NCI-H1105 (cell line): Measurements from ENCODE around the gene NCKAP5.

Experiments used
- DNase-seq: peaks from one replicate; lab custom pipeline; 2025; lab: John Stamatoyannopoulos, UW

Gene NCKAP5

DNA sequence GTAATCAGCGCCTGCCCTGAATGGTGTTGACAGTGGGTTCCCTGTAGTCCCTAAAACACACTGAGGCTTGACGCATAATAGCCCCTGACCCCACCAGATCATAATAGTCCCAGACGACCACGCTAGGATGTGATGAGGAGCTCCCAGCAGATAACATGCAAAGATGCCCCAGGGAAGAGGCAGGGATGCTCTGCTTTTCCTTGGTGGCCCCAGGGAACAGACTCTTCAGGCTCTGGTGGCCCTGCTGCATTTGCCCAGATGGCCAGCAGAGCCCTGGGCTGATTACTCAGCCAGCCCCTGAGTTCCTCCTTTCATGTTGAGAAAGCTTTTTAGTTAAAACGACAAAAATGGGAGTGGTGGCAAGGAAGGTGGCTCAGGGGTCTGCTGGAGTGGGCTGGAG lies 5.9 kb upstream of the NCKAP5 start:
- no peak for DNase-seq

- DNase-seq, result no peak
These were observed 5.4 kb upstream of the NCKAP5 start for GRCh38 chr2:133573491-133574162.

DNA sequence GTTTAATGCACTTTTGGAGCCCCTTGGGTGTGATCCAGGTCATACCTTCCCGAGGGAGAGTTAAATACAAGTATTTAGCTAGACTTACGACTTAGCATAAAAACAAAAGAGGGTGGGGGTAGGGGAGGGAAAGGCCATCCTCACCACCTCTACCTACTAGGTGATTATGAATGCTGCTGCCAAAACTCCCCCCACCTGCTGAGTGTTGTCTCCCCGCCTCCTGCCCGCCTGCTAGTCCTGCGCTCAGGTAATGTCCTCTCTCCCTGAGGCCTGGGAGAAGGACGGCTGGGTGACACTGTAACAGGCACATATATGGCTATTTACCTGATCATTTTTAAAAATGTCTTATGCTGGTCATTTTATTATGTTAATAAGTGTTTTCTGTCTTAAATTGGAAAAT lies 3.0 kb upstream of the NCKAP5 start:
- no peak for DNase-seq

GRCh38 chr2:133570542-133570941 lies 2.3 kb upstream of the NCKAP5 start:
- DNase-seq, result no peak

DNA sequence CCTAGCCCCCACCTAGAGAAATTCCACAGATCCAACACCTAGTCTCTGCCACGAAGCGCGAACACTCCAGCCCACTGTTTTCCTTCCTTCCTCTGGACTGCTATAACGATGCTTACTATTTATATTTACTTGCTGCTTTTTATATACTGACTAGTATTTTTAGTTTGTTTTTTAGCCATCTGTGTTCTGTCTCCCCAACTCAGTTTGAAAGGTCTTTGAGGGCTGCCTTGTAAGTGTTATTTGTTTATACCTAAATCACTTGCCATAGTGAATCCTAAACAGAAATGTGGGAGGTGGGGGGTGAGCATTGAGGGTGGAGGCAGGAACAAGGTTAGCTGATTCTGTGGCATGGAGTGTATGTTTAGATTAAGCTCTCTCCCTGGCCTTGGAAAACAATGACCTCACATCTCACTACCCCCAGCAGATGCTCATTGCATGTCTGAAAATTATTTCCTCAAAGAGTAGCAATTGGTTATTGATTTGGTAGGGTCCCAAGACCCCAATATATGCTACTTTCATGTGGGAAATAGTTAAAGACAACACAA lies 1.1 kb upstream of the NCKAP5 start:
- no peak for DNase-seq

GRCh38 chr2:133568598-133568997 lies 335 bp upstream of the NCKAP5 start:
- no peak for DNase-seq

- DNase-seq, result no peak
These were observed 5.7 kb downstream of the NCKAP5 start for GRCh38 chr2:133562558-133562957.

GRCh38 chr2:133561045-133561852 lies 7.0 kb downstream of the NCKAP5 start:
- DNase-seq, result peak; percentile 34

DNA sequence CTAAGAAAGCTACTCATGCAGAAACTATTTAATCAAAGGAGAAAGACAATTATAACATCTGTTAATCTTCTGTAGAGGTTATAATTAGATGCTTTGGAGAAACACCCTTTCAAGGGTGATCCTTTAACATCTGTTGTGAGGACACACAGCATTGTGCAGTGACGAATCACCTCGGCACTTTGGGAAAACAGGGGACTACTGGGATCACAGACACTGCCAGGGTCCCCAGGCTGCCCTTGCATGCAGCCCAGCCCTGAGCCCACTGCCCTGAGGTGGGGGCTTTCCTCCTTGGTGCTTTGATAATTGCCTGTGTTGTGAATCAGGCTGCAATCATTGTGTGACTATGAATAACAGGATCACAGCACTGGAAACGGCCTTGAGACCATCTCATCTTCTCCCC lies 10.6 kb downstream of the NCKAP5 start:
- DNase-seq, result no peak

DNA sequence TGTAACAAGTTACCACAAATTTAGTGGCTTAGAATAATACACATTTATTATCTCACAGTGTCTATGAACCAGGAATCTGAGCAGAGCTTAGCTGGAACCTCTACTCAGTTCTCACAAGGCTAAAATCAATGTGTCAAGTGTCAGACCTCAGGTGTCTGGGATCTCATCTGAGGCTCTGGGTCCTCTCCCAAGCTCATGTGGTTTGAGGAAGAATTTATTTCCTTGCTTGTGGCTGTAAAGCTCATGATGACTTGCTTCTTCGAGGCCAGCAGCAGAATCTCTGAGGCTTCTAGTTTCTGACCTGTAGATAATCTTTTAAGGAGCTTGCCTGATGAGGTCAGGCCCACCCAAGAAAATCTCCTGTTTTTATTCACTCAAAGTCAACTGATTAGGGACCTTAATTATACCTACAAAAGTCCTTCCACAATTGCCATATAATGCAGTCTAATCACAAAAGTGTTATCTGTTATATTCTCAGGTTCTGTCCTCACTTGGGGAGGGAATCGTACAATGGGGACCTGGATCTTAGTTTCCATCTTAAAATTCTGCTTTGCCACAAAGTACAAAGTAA lies 14.3 kb downstream of the NCKAP5 start:
- DNase-seq, result no peak

DNA sequence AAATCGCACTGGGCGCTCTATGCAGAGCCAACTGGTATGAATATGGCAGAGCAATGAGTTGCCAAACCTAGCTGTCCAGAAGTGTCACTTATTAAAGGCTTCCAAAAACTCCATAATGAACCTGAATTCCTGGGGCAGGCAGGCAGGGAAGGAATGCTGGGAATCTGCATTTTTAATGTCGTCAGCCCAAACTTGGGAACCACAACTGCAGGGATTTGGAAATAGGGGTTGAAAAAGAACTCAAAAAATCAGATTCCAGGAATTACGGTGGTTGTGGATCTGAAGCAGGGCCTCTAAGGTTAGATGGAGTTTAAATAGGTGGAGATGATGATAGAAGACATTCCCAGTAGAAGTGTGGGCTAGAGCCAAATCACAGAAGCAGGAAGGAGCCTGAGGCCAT lies 15.0 kb downstream of the NCKAP5 start:
- DNase-seq, result no peak

- DNase-seq, result no peak
These were observed 15.4 kb downstream of the NCKAP5 start for GRCh38 chr2:133552821-133553220.

DNA sequence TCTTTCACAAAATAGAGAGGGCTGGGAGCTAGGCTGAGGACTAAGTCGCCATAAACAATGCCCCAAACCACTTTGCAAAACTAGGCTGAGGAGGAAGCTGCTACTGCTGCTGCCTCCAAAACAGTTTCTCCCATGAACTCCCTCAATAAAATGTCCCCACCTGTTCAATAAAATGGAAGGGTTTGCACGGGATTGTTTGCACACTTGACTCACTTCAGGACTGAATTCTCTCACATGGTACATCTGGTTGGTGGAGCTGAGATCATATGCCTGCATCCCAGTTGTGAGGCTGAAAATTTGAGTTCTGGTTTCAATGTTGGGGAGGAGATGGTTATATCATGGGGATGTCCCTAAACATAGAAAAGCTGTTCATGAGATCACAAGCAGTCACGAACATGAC lies 26.5 kb downstream of the NCKAP5 start:
- no peak for DNase-seq

- no peak for DNase-seq
These were observed 26.9 kb downstream of the NCKAP5 start for GRCh38 chr2:133541376-133541775.

- DNase-seq, result no peak
These were observed 35.3 kb downstream of the NCKAP5 start for GRCh38 chr2:133532919-133533318.

- DNase-seq, result no peak
These were observed 36.9 kb downstream of the NCKAP5 start for GRCh38 chr2:133531382-133531781.

GRCh38 chr2:133530645-133531044 lies 37.6 kb downstream of the NCKAP5 start:
- DNase-seq, result no peak

DNA sequence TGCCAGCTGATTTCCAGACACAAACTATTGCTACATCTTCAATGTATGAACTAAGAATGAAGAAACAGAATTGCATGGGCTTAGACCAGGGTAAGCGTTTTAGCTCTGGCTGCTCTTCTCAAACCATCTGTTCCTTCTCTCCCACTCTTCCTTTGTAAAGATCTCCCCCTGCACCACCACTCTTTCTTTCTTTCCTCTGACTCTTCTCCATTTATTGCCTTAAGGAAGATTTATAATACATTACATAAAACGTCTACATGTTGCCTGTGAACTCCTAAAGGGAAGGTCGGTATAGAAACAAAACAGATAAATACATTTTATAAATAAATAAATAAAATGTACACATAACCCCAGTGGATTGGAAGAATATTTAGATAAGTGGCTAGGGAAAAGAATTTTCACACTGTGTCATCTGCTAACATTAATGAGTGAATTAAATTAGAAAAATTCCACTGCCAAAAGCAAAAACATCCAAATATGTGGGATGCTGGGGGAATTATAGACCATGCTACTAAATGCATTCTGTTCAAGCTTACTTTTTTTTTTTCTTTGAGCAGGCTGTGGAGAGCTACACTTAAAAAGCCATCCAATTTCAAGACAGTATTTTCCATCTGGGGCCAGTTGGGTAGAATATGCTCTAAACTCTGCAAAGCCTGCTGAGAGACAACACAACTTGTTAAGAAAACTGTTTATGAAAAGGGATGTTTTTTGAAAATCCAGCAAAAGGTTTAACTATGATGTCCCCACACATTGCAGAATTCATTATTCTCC lies 41.5 kb downstream of the NCKAP5 start:
- no peak for DNase-seq

GRCh38 chr2:133525613-133526529 lies 42.4 kb downstream of the NCKAP5 start:
- no peak for DNase-seq

DNA sequence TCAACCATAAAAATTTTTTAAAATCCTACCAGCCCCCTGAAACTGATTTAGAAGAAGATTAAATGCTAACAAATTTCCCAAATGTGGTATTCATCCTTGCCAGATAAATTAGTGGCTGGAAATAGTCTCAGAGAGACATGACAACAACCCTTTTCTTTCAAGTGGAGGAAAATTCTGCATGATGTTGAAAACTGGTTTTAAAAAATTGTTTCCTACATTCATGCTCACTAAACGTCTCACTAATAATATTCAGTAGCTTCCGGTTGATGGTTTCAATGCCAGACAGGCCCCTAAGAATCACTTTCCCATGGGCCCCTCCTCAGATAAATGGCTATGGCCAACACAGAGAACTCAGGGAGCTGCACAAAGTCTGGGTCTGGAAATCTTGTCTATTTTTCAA lies 43.2 kb downstream of the NCKAP5 start:
- DNase-seq, result no peak

DNA sequence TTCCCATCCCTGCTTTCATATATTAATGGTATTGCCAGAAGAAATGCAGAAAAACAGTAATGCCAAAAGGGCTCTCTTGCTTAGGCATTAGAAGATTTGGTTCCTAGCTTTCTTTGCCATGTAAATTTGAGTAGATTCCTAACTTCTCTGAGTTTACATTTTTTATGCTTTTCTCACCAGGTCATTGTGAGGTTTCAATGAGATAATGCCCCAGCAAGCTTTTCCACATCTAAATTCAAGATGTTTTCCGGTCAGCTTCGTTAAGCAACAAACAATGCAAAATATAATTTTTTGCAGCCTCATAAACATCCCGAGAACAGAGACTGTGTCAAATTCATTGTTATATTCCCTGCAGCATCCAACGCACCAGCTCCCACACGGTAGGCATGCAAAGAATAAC lies 44.9 kb downstream of the NCKAP5 start:
- no peak for DNase-seq
